Esophagus muscularis mucosa (tissue), 3 donors: Measurements from ENCODE around the gene RNU6-9.

Source experiments
- CTCF ChIP-seq, 3 experiments: fragments of 200-600 bp in 2 of 3; fragments of 450-650 bp in 1 of 3; sonication (generic) in 2 of 3; IDR thresholded peaks; one replicate each; pipeline ENCODE4 v1.5.1; 2017 to 2019; ENCODE audit warnings: antibody characterized with exemption in 3 of 3, mild to moderate bottlenecking in 2 of 3, moderate library complexity in 1 of 3
- POLR2A ChIP-seq: fragments of 450-650 bp; IDR thresholded peaks from one replicate; pipeline ENCODE4 v1.6.1; 2017; ENCODE audit warnings: antibody characterized with exemption, moderate library complexity, mild to moderate bottlenecking, low read depth
- POLR2AphosphoS5 ChIP-seq, 2 donors: sonication (generic); formaldehyde crosslinking; IDR thresholded peaks; one replicate each; pipeline ENCODE4 v1.6.1; 2017; ENCODE audit warnings: antibody characterized with exemption in 2 of 2

- TF ChIP-seq CTCF (IDR thresholded peaks at IDR 0.05), result no peak
- TF ChIP-seq POLR2A, result no peak
- TF ChIP-seq POLR2AphosphoS5 (IDR thresholded peaks at IDR 0.05), result no peak
Observed at GRCh38 chr19:927351-927779, 34.1 kb downstream of the RNU6-9 start.
